Osteocyte (in vitro differentiated cells): Measurements from ENCODE around the gene MYOD1. TPM values are rescaled to one million over a fixed set of nuclear protein-coding genes. Genes with fewer than 3 reads are reported as not detected.
A peak's percentile ranks its signal among the peaks of the same experiment; 100 is the strongest.

Experiments used
- DNase-seq: peaks from one replicate; pipeline ENCODE4 v3.0.0; 2021; ENCODE audit warnings: mixed read lengths; ENCODE audit not compliant: unreplicated experiment; ENCODE audit errors: extremely low spot score
- H3K27ac Mint-ChIP-seq: one replicate; pipeline ENCODE4 v1.8.0; 2021; ENCODE audit warnings: mild to moderate bottlenecking, mixed read lengths; ENCODE audit not compliant: unreplicated experiment
- H3K27me3 Mint-ChIP-seq: one replicate; pipeline ENCODE4 v1.8.0; 2021; ENCODE audit warnings: mixed read lengths; ENCODE audit not compliant: unreplicated experiment
- H3K36me3 Mint-ChIP-seq: one replicate; pipeline ENCODE4 v1.8.0; 2021; ENCODE audit warnings: mixed read lengths; ENCODE audit not compliant: unreplicated experiment
- H3K4me1 Mint-ChIP-seq: one replicate; pipeline ENCODE4 v1.8.0; 2021; ENCODE audit warnings: mixed read lengths; ENCODE audit not compliant: unreplicated experiment
- H3K4me3 Mint-ChIP-seq: one replicate; pipeline ENCODE4 v1.8.0; 2021; ENCODE audit warnings: mild to moderate bottlenecking, moderate library complexity, mixed read lengths; ENCODE audit not compliant: unreplicated experiment
- H3K9me3 Mint-ChIP-seq: one replicate; pipeline ENCODE4 v1.8.0; 2021; ENCODE audit warnings: mixed read lengths; ENCODE audit not compliant: unreplicated experiment
- total RNA-seq: library from RNA; stranded (reverse); gene quantifications from 2 replicates; pipeline ENCODE4 v1.2.1, GENCODE V29; 2021
- TF ChIP-seq, protein P1 (sequence below): fragments of 200-600 bp; sonication (generic); IDR thresholded peaks from 2 replicates; pipeline ENCODE4 v1.5.0; 2021; ENCODE audit warnings: antibody characterized with exemption, mild to moderate bottlenecking, moderate library complexity

MYOD1 gene
- total RNA-seq, 1 donor from 2014 or later = not detected

- H3K9me3 Mint-ChIP-seq = no peaks in the 10 kb centered on the region
- no peak overlapping the region for H3K27ac Mint-ChIP-seq
- H3K36me3 Mint-ChIP-seq = no peaks in the 10 kb centered on the region
- DNase-seq = no peak
- peaks cover 34% of the 10 kb centered on the region for H3K27me3 Mint-ChIP-seq
- TF ChIP-seq, protein P1, sequence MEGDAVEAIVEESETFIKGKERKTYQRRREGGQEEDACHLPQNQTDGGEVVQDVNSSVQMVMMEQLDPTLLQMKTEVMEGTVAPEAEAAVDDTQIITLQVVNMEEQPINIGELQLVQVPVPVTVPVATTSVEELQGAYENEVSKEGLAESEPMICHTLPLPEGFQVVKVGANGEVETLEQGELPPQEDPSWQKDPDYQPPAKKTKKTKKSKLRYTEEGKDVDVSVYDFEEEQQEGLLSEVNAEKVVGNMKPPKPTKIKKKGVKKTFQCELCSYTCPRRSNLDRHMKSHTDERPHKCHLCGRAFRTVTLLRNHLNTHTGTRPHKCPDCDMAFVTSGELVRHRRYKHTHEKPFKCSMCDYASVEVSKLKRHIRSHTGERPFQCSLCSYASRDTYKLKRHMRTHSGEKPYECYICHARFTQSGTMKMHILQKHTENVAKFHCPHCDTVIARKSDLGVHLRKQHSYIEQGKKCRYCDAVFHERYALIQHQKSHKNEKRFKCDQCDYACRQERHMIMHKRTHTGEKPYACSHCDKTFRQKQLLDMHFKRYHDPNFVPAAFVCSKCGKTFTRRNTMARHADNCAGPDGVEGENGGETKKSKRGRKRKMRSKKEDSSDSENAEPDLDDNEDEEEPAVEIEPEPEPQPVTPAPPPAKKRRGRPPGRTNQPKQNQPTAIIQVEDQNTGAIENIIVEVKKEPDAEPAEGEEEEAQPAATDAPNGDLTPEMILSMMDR = no peak
- peaks cover 8% of the 10 kb centered on the region for H3K4me1 Mint-ChIP-seq
- H3K4me3 Mint-ChIP-seq = no peak overlapping the region
Observed at GRCh38 chr11:17716807-17717206, 2.6 kb upstream of the MYOD1 start.

GRCh38 chr11:17718015-17718414 is 1.4 kb upstream of the MYOD1 start:
- H3K27me3 Mint-ChIP-seq = peaks cover 46% of the 10 kb centered on the region
- H3K27ac Mint-ChIP-seq = no peak overlapping the region
- H3K4me3 Mint-ChIP-seq = no peak overlapping the region
- TF ChIP-seq, protein P1 = no peak
- H3K36me3 Mint-ChIP-seq = no peaks in the 10 kb centered on the region
- peaks cover 8% of the 10 kb centered on the region for H3K4me1 Mint-ChIP-seq
- no peaks in the 10 kb centered on the region for H3K9me3 Mint-ChIP-seq
- DNase-seq = peak; percentile 68

- TF ChIP-seq, protein P1 = no peak
- Mint-ChIP-seq H3K27me3 (peaks cover 49% of the 10 kb centered on the region), H3K9me3 (no peaks in the 10 kb centered on the region), H3K36me3 (no peaks in the 10 kb centered on the region), H3K4me1 (peaks cover 8% of the 10 kb centered on the region), H3K4me3 (no peak overlapping the region), H3K27ac (no peak overlapping the region)
- DNase-seq = no peak
Observed at GRCh38 chr11:17718510-17718962, 835 bp upstream of the MYOD1 start.

- TF ChIP-seq, protein P1 = peak; percentile 30
- H3K36me3 Mint-ChIP-seq = no peaks in the 10 kb centered on the region
- H3K27me3 Mint-ChIP-seq = peaks cover 54% of the 10 kb centered on the region
- no peak for DNase-seq
- H3K9me3 Mint-ChIP-seq = no peaks in the 10 kb centered on the region
- H3K27ac Mint-ChIP-seq = no peak overlapping the region
- no peak overlapping the region for H3K4me3 Mint-ChIP-seq
- H3K4me1 Mint-ChIP-seq = peaks cover 8% of the 10 kb centered on the region
Observed at GRCh38 chr11:17719938-17720795, 796 bp downstream of the MYOD1 start.

DNA sequence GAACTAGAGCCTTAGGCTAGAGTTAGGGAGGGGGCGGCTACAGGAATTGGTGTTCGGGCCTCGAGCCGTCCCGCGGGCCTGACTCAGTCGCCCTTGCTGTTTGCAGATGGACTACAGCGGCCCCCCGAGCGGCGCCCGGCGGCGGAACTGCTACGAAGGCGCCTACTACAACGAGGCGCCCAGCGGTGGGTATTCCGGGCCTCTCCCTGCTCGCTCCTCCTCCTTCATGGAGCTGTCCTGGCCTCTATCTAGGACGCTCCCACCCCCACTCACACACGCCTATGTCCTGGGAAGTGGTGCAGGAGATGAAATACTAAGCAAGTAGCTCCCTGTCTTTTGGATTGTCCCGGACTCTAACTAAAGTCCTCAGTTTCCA is 1.4 kb downstream of the MYOD1 start:
- peaks cover 58% of the 10 kb centered on the region for H3K27me3 Mint-ChIP-seq
- no peaks in the 10 kb centered on the region for H3K36me3 Mint-ChIP-seq
- TF ChIP-seq, protein P1 = no peak
- H3K27ac Mint-ChIP-seq = no peak overlapping the region
- DNase-seq = no peak
- H3K4me1 Mint-ChIP-seq = peaks cover 8% of the 10 kb centered on the region
- H3K4me3 Mint-ChIP-seq = no peak overlapping the region
- no peaks in the 10 kb centered on the region for H3K9me3 Mint-ChIP-seq
